GM12801 (cell line): ENCODE data around the gene CACNA1A.

ENCODE experiments used
- CTCF ChIP-seq: IDR thresholded peaks from one replicate; pipeline ENCODE4 v1.5.1; 2011; ENCODE audit warnings: control low read depth; ENCODE audit not compliant: insufficient read length; ENCODE audit errors: extremely low read depth

Gene CACNA1A

GRCh38 chr19:13173139-13173737 lies 333.0 kb downstream of the CACNA1A start:
- no peak for TF ChIP-seq CTCF

GRCh38 chr19:13172346-13173138 lies 333.7 kb downstream of the CACNA1A start:
- no peak for TF ChIP-seq CTCF

GRCh38 chr19:13171146-13171545 lies 335.1 kb downstream of the CACNA1A start:
- no peak for TF ChIP-seq CTCF

GRCh38 chr19:13169769-13170168 lies 336.5 kb downstream of the CACNA1A start:
- no peak for TF ChIP-seq CTCF

- TF ChIP-seq CTCF: no peak
Observed at GRCh38 chr19:13165162-13165997, 340.9 kb downstream of the CACNA1A start.

- no peak for TF ChIP-seq CTCF
Observed at GRCh38 chr19:13164343-13165161, 341.7 kb downstream of the CACNA1A start.
